PFSK-1 (cell line): ENCODE results near the gene P2RY12.

Experiments
- POLR2AphosphoS5 ChIP-seq: IDR thresholded peaks from 2 replicates; pipeline ENCODE4 v1.6.1; 2012; ENCODE audit warnings: low read depth, mild to moderate bottlenecking, control low read depth, low read length, moderate library complexity
- REST ChIP-seq, 2 experiments: IDR thresholded peaks; 2 replicates each; pipeline versions ENCODE4 v1.6.1 to v1.8.0; 2011 to 2012; ENCODE audit warnings: low read depth in 2 of 2, low read length in 2 of 2, control low read depth in 1 of 2, inconsistent platforms in 1 of 2, mild to moderate bottlenecking in 1 of 2, moderate library complexity in 1 of 2; ENCODE audit not compliant: insufficient read depth in 1 of 2

GRCh38 chr3:151306168-151306810 is 78.3 kb downstream of the P2RY12 start:
- TF ChIP-seq POLR2AphosphoS5, result no peak
- no peak for TF ChIP-seq REST (IDR thresholded peaks at IDR 0.05; ENCODE audit: insufficient read depth in 1 of 2, low read depth in 2 of 2, low read length in 2 of 2)
